HG03045 (cell line): ENCODE measurements around the gene TMPRSS9.

Experiments
- ATAC-seq: cut with Tn5 transposase; IDR thresholded peaks from one replicate; pipeline ENCODE4 v1.9.1; 2021; ENCODE audit warnings: mild to moderate bottlenecking, moderate library complexity; ENCODE audit not compliant: unreplicated experiment

Gene TMPRSS9

GRCh38 chr19:2431318-2432055 is 71.4 kb downstream of the TMPRSS9 start:
- ATAC-seq, result no peak

GRCh38 chr19:2432131-2432848 is 72.2 kb downstream of the TMPRSS9 start:
- ATAC-seq, result no peak

DNA sequence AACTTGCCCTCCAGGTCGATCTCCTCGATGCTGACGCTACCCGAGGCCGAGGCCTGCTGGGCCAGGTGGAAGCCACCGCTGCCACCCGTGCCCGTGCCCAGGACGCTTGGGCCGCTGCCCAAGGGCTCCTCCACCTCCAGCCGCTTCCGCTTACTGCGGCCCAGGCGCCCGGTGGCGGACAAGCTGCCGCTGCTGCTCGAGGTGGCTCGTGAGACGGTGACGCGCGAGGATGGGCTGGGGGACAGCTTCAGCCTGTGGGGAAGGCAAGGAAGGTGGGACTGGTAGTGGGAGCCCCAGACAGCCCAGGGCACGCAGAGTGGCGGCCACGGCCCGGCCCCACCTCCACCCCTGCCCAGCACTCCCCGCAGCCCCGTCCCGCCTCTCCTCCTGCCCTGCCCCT is 73.8 kb downstream of the TMPRSS9 start:
- no peak for ATAC-seq

DNA sequence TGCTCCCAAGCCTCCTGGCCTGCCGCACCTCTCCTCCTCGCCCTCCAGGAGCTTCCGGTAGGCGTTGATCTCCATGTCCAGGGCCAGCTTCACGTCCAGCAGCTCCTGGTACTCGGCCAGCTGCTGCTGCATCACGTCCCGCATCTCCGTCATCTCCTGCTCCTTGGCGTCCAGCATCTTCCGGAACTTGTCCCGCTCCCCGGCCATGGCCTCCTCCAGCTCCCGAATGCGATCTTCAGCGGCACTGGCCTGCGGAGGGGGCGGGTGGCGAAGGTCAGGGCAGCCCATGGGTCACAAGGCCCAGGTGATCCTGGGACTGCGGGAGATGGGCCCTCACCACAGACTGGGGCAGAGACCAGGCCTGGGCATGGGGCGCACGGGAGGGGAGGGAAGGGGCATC is 74.2 kb downstream of the TMPRSS9 start:
- no peak for ATAC-seq

DNA sequence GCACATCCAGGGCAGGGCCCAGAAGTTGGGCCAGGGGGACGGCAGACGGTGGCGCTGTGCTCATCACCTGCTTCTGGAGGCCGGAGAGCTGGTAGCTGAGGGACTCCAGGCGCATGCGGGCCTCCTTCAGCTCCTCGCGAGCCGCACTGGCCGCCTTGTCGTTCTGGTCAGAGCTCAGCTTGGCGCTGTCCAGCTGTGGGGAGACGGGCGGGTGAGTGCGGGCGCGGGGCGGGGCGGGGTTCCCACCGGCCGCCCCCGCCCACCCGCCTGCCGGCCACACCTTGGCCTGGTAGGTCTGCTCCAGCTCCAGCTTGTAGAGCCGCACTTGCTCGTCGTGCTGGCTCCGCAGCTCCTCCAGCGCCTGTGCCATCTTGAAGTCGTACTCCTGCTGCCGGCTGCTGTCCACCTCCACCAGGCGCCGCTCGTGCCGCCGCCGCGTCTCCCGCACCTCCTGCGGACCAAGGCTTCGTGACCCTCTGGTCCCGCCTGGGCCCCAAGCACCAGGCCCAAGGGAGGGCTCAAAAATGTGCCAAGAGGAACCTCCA is 74.7 kb downstream of the TMPRSS9 start:
- no peak for ATAC-seq

DNA sequence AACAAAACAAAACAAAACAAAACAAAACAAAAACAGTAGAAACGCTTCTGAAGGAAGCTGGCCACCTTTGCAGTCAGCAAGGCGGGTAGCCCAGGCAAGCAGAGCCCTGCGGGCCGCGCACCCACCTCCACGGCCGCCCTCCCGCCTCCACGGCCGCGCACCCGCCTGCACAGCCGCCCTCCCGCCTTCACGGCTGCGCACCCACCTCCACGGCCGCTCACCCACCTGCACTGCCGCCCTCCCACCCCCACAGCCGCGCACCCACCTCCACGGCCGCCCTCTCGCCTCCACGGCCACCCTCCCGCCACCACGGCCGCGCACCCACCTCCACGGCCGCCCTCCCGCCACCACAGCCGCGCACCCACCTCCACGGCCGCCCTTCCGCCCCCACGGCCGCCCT is 76.3 kb downstream of the TMPRSS9 start:
- no peak for ATAC-seq

- ATAC-seq, result no peak
Measured at GRCh38 chr19:2436926-2437325, 76.9 kb downstream of the TMPRSS9 start.

DNA sequence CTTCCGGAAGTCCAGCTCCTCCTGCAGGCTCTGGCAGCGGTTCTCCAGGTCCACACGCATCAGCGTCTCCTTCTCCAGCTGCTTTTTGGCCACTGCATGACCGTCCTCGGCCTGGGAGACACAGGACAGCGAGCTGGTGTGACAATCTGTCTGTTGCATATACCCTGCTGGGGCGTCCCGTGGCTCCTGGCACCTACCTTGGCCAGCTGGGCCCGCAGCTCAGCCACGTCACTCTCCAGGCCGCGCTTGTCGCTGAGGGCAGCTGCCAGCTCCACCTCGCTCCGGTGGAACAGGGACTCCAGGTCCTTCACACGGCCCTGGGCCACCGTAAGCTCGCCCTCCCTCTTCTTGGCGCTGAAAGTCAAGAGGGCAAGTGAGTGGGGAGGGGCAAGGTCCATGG is 78.1 kb downstream of the TMPRSS9 start:
- no peak for ATAC-seq

- no peak for ATAC-seq
Measured at GRCh38 chr19:2440515-2440914, 80.5 kb downstream of the TMPRSS9 start.

DNA sequence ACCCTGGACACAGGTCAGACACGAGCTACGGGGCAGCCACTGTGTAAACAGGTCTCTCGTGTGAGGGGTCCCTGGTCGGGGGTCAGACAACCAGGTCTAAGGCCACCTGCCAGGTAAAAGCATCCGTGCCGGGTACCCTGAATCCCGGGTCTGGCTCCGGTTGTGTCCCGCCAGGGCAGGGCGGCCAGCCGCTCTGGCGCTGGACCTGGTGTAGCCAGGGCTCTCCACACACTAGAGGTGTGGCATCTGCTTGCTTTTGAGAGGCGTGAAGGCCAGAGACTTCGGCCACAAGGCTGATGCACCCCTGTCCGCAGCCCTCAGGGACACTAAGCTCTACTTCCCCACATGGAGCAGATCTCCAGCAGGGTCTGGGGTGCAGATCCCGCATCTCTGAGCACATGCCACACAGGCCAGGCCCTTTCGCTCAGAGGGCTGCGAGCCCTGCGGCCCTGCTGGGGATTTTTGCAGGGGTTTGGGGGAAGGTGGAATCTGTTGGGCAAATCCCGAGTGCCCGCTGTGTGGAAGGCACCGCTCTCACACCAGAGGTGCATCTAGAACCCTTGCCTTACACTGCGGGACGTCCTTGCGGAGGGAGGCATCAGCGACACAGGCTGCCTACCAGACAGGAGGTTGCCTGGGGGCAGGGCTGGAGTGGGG is 81.2 kb downstream of the TMPRSS9 start:
- ATAC-seq, result no peak

DNA sequence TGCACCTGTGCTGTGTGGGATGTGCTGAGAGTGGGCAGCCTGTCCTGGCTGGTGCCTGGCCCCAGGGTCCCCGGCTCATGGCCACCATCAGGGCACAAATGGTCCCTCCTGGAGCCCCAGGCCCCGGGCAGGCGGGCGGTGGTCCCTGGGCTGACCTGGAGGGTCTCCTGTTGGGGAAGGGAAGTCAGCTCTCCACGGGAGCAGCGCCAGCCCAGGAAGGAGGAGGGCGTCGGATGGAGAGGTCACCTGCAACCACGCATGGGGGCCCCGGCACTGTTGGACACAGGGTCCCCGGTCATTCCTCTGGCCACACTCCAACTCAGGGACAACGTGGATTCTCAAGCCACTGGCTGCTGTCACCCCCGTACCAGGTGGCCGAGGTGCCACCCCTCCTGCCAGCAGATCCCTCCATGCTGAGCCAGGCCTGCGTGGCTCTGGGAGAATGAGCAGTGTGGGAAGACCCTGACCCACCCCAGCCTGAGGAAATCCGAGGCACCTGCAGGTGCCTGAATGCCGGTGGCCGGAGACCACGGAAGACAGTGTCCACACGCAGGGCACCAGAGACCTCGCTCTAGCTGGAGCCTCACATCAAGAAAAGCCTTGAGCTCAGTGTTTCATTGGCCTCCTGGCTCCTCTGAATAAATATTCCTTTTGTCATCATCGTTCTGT is 83.2 kb downstream of the TMPRSS9 start:
- ATAC-seq, result no peak

DNA sequence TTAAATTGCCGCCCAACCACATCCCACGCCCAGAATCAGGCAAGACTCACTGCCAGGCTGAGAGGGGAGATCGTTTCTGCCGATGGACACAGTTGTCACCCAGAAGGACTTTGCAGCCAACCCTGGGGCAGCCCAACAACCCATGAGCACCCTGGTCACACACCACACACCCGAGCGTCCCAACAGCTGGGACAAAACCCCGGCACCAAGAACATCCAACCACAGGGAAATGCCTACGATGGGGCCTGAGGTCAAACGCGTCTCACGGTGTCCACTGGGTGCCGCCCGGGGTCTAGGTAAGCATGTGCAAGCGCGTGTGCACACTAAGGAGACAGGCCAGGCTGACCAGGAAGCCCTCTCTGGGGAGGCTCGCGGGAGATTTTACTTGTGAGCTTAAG is 83.7 kb downstream of the TMPRSS9 start:
- no peak for ATAC-seq

DNA sequence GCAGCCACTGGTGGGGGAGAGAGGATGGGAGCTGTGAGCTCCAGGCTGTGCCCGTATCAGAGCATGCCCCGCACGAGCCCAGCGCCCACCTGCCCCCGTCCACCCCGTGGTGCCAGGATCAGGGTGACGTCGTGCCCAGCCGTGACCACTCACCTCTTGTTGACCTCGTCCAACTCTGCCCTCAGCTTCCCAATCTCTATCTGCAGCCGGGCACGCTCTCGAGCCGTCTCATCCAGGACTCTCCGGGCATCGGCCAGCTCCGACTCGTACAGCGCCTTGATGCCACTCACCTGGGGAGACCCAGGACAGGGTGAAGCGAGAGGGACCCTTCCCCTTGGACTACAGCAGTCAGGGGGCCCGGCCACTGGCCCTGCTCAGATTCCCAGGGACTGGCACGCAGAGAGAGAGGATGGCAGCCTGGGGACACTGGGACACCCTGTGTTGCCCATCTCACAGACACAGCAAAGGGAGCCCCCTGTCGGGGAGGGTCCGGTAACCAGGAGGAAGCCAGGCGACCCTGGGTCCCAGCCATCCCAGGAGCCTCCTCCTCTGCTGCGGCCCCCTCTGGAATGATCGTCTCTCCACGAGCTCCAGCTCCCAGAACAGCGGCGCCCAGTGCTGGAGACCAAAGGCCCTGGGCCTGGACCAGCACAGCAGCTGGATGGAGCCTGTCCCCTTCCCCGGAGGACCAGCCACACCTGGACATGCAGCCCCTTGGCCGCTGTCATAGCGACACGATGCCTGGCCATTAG is 84.4 kb downstream of the TMPRSS9 start:
- no peak for ATAC-seq

- ATAC-seq, result no peak
Measured at GRCh38 chr19:2446381-2446780, 86.3 kb downstream of the TMPRSS9 start.

DNA sequence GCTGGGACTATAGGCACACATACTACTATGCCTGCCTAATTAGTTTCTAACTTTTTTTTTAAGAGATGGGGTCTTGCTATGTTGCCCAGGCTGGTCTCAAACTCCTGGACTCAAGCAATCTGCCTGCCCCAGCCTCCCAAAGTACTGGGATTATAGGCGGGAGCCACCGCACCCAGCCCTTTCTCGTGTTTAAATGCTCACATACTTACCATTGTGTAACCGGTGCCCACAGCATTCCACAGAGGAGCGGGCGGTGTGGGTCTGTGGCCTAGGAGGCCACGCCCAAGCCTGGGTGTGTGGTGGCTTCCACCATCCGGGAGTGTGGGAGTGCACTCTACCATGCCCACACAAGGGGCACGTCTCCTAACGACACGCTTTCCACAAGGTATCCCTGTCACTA is 89.0 kb downstream of the TMPRSS9 start:
- no peak for ATAC-seq

GRCh38 chr19:2451138-2451537 is 91.1 kb downstream of the TMPRSS9 start:
- no peak for ATAC-seq

DNA sequence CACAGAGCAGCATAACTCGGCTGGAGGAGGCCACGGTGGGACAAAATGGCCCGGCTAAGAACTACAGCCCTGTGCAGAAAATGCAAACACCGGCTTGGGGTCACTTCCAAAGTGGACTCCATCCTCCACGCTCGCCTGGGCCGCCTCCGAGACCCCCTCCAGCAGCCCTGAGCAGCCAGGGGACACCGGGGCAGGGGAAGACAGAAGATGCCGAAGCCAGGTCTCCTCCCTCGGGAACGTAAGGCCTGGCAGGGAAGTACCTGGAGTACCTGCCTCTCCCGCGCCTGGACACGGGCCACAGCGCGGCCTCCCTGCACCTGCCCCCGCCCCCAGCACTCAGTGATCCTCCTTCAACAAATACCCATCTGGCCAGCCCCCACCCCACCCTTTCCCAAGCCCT is 91.7 kb downstream of the TMPRSS9 start:
- ATAC-seq, result no peak

GRCh38 chr19:2453431-2454025 is 93.5 kb downstream of the TMPRSS9 start:
- ATAC-seq, result no peak

GRCh38 chr19:2454199-2454961 is 94.3 kb downstream of the TMPRSS9 start:
- ATAC-seq, result no peak
